Calu3 (cell line): ENCODE results near the gene KIT. TPM values are rescaled to one million over a fixed set of nuclear protein-coding genes. Genes with fewer than 3 reads are reported as not detected.

Experiments
- BruUV-seq: library from RNA; stranded (reverse); fragments of 400-500 nt; replicated peaks from 2 replicates; lab custom pipeline; 2021; lab: Mats Ljungman, UMichigan
- CTCF ChIA-PET: fragments of 300-600 bp; sonication (Branson Sonifier 250); formaldehyde crosslinking; loops from one replicate; lab custom pipeline; 2022; ENCODE audit warnings: antibody characterized with exemption; lab: Charles Lee
- DNase-seq: peaks from one replicate; pipeline ENCODE4 v3.0.0; 2022
- H3K27ac Mint-ChIP-seq: one replicate; pipeline ENCODE4 v1.8.0; 2022; ENCODE audit warnings: mixed read lengths; ENCODE audit not compliant: unreplicated experiment
- H3K27me3 Mint-ChIP-seq: one replicate; pipeline ENCODE4 v1.8.0; 2022; ENCODE audit warnings: mixed read lengths; ENCODE audit not compliant: unreplicated experiment
- H3K36me3 Mint-ChIP-seq: one replicate; pipeline ENCODE4 v1.8.0; 2022; ENCODE audit warnings: mild to moderate bottlenecking, moderate library complexity, mixed read lengths; ENCODE audit not compliant: insufficient read depth, unreplicated experiment
- H3K4me1 Mint-ChIP-seq: one replicate; pipeline ENCODE4 v1.8.0; 2022; ENCODE audit warnings: mild to moderate bottlenecking, low read depth, mixed read lengths; ENCODE audit not compliant: unreplicated experiment
- H3K4me3 Mint-ChIP-seq: one replicate; pipeline ENCODE4 v1.8.0; 2022; ENCODE audit warnings: mild to moderate bottlenecking, low read depth, moderate library complexity, mixed read lengths; ENCODE audit not compliant: unreplicated experiment
- H3K9me3 Mint-ChIP-seq: one replicate; pipeline ENCODE4 v1.8.0; 2022; ENCODE audit warnings: low read depth, mixed read lengths; ENCODE audit not compliant: unreplicated experiment
- CTCF ChIP-seq: fragments of 200-600 bp; IDR thresholded peaks from one replicate; pipeline ENCODE4 v1.8.0; 2022; ENCODE audit warnings: antibody characterized with exemption; ENCODE audit not compliant: unreplicated experiment
- intact Hi-C: fragments of 100-400 bp; cut with micrococcal nuclease; formaldehyde crosslinking; loops from one replicate; pipeline ENCODE4 v1.10.0; 2022; ENCODE audit not compliant: unreplicated experiment
- total RNA-seq: library from RNA; stranded (reverse); gene quantifications from 2 replicates; pipeline ENCODE4 v1.2.3, GENCODE V29; 2022

The KIT gene
- total RNA-seq, 1 experiment from 2014 or later = not detected

GRCh38 chr4:54746218-54746617, 88.5 kb downstream of the KIT start:
- Mint-ChIP-seq H3K4me1 (no peaks in the 10 kb centered on the region), H3K4me3 (no peak overlapping the region), H3K27ac (no peak overlapping the region), H3K9me3 (no peaks in the 10 kb centered on the region), H3K27me3 (peaks cover 35% of the 10 kb centered on the region), H3K36me3 (no peaks in the 10 kb centered on the region)
- CTCF ChIA-PET = no interaction called here
- no peak for TF ChIP-seq CTCF
- BruUV-seq = no TSS peak
- intact Hi-C loops = no loop called here
- DNase-seq = no peak

GRCh38 chr4:54750341-54750740, 92.6 kb downstream of the KIT start:
- no peaks in the 10 kb centered on the region for H3K9me3 Mint-ChIP-seq
- BruUV-seq = no TSS peak

GRCh38 chr4:54754394-54754793, 96.6 kb downstream of the KIT start:
- Mint-ChIP-seq H3K27me3 (peaks cover 20% of the 10 kb centered on the region), H3K27ac (no peak overlapping the region), H3K36me3 (peaks cover 4% of the 10 kb centered on the region), H3K9me3 (no peaks in the 10 kb centered on the region), H3K4me3 (no peak overlapping the region), H3K4me1 (no peaks in the 10 kb centered on the region)
- intact Hi-C loops = no loop called here
- no peak for DNase-seq
- no TSS peak for BruUV-seq
- CTCF ChIA-PET = no interaction called here
- TF ChIP-seq CTCF = no peak

More at GRCh38 chr4:54750341-54750740, 92.6 kb downstream of the KIT start:
- H3K27ac Mint-ChIP-seq = no peak overlapping the region
- intact Hi-C loops = no loop called here
- no peaks in the 10 kb centered on the region for H3K4me1 Mint-ChIP-seq
- CTCF ChIA-PET = no interaction called here
- DNase-seq = no peak
- no peak for TF ChIP-seq CTCF
- no peaks in the 10 kb centered on the region for H3K36me3 Mint-ChIP-seq
- H3K27me3 Mint-ChIP-seq = peaks cover 5% of the 10 kb centered on the region
- no peak overlapping the region for H3K4me3 Mint-ChIP-seq

- H3K4me1 Mint-ChIP-seq = no peaks in the 10 kb centered on the region
- CTCF ChIA-PET = no interaction called here
- H3K4me3 Mint-ChIP-seq = no peak overlapping the region
- BruUV-seq = no TSS peak
- no peak overlapping the region for H3K27ac Mint-ChIP-seq
- no peak for TF ChIP-seq CTCF
- no peaks in the 10 kb centered on the region for H3K36me3 Mint-ChIP-seq
- no peak for DNase-seq
- H3K27me3 Mint-ChIP-seq = no peaks in the 10 kb centered on the region
- H3K9me3 Mint-ChIP-seq = peaks cover 2% of the 10 kb centered on the region
- intact Hi-C loops = no loop called here
Observed at GRCh38 chr4:54764476-54764875, 106.7 kb downstream of the KIT start.
